ENCODE measurements around the gene DEPDC5.

DEPDC5 gene

DNA sequence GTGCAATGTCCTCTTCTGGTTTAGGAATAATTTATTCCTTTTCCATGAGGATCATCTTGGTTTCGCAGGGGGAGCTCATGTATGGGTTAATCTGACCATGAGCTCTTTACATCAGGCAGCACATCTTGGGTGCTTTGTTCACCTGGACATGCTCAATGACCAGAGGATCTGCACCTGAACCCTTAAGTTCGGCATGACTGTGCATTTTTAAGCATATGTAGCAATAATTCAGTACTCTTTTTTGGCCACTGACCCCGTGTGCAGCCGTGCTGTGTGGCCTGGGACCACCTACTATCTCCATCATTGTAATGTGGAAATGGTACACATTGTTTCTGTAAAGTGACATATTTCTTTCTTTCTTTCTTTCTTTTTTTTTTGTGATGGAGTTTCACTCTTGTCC is 62.9 kb downstream of the DEPDC5 start:
- DNase-seq = no peak

DNA sequence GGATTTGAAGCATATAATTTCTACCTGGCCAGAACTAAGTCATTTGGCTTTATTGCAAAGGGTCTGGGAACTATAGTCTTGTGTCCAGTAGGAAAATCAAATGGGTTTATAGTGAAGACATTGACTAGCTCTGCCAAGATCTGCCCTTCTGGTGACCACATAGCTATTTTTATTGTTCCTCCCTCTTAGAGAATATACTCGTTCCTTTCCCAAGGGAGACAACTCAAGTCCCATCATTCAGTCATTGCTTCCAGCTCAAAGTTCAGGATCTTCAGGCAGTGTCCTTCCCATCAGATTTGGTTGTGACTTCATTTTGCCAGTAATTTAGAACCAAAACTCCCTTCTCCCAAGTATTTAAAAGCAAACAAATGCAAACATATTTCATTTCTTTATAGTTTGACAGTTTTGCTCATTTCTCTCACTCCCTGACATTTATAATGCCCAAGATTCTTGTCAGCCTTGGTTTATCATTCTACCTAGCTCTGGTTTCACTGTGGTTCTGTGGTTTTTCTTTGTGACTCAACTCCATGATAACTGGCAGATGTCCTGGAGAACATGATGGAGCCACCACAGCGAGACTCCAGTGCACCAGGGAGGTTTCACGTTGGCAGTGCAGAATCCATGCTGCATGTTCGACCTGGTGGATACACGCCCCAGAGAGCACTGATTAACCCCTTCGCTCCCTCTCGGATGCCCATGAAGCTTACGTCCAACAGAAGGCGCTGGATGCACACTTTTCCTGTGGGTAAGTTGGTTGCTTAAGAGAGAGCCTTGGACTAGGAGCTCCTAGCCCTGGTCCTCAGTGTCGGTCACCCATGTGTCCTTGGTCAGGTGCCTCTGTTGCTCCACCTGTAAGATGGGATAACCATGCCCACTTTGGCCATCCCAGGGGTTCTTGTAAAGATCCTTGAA is 64.9 kb downstream of the DEPDC5 start:
- DNase-seq = no peak

DNA sequence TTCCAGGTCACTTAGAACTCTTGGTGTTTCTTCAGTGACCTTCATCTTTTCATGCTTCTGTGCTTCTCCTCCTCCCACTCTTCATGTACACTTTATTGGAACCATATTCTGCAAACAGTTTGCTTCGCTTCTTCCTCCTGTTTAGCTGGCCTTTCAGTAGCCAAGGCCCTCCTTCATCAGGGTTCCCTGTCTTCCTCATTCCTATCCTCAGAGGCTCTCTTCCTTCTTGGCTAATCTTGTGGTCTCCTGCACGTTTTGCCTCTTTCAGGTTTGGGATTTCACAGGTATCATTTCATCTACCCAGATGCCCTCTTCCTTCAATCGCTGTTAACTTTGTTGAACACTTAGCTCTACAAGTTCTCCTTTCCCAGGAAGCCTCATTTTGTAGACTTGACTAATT is 66.8 kb downstream of the DEPDC5 start:
- DNase-seq = no peak

DNA sequence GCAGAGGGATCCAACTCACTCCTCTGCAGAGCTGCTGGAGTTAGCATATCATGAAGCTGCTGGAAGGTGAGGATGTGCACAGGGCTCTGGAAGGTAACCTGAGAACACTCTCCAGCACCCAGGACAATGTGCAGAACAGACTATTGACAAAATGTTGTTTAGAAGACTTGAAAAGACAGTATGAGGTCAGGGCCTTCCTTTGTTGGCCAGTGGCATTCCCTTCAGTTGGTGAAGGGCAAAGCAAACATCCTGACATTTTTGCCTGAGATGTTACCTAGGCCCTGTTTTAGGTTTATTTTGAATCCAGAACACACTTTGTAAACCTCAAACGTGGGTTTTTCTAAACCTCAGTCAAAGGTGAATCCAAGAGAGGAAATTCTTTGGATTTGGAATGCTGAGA is 67.8 kb downstream of the DEPDC5 start:
- DNase-seq = peak; percentile 28

DNA sequence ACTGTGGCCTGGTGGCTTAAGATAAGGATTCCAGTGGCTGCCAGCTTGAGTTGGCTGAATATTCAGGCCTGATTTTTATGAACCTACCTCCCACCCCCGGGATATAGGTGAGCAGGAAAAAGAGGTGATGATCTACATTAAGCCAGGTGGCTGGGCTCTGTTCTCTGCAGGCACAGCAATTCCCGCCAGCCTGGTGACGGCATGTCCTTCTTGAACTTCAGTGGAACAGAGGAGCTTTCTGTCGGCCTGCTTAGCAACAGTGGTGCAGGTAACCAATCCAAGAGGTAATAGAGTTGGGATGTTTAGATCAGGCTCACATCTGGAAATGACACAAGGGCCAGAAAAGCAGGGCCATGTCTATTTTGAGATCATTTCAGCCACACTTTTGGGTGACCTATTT is 68.7 kb downstream of the DEPDC5 start:
- DNase-seq = no peak

DNA sequence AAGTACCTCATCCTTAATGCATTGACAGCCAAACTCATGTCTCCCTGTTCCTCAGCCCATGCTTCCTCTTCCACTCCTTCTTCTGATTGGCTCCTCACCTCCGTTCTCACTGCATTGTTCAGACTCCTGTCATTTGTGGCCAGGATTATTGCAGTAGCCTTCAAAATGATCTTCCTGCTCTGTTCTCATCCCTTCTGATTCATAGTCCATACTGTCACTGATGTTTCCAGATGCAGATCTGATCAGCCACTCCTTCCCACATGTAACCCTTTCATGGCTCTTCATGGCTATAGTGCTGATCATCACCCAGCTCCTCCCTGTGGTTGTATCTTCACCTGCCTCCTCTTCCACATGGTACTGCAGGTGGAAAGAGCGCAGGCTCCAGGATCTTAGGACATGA is 71.7 kb downstream of the DEPDC5 start:
- no peak for DNase-seq

DNA sequence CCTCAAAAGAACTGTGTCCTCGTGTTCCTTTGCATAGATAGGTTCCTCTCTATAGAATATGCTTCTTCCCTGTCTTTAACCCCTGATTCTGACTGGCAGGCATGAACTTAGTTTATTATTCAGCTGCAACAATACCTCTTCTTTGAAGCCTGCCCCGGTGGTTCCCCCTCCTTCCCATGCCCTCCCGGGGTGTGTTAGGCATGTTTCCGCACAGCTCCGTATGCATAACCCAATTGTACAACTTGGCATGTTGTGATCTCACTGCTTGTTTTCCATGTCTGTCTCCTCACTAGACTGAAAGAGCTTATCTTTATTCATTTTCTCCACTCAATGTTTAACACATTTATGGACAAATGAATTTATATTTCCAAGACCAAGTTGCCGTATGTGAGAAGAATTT is 72.6 kb downstream of the DEPDC5 start:
- DNase-seq = no peak

DNA sequence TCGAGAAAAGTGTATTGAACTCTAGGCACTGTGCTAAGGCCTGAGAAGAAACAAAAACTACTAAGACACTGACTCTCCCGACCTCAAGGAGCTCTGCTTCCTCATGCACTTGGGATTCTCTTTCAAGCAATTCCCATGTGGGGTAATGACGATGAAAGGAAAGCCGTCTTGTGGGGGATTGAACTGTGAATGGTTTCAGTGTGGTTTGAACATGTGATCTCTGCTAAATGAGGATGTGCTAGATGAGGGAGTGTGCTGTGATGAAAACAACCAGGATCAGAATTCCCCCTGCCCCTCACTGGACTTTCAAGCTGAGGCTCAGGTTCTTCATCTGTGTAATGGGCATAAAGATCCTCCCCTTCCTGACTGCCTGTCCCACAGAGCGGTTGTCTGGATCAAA is 74.9 kb downstream of the DEPDC5 start:
- DNase-seq = no peak

DNA sequence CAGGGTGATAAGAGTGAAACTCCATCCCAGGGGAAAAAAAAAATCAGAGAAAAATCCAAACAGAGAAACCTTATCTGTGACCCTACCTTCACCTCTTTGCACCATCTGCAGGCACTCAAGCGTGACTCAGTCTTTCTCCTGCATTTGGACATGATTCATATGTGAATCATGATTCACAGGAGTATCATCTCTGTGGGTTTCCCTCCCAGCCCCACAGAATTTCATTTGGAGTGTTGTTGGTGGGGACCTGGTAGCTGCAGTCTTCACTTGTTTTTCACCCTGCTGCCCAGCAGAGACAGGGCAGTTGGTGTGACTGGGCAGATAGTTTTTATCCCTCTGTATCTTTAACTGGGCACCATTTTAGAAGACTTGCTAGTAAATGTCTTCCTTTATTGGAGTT is 75.7 kb downstream of the DEPDC5 start:
- DNase-seq = peak; percentile 79

DNA sequence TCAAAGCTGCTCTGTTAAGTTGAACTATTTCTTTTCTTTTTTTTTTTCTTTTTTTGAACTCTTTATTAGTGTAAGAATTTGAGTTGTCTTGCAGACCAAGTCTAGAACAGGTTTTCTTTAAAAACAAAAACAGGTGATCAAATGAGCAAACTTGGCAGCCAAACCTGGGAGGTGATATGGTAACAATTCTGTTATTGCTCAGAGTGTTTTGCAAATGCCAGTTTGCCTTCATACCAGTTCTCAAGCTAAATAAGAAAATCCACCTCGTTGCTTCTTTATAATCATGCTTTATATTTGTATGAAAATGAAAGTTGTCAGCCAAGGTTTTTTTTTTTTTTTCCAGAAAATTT is 76.9 kb downstream of the DEPDC5 start:
- no peak for DNase-seq

DNA sequence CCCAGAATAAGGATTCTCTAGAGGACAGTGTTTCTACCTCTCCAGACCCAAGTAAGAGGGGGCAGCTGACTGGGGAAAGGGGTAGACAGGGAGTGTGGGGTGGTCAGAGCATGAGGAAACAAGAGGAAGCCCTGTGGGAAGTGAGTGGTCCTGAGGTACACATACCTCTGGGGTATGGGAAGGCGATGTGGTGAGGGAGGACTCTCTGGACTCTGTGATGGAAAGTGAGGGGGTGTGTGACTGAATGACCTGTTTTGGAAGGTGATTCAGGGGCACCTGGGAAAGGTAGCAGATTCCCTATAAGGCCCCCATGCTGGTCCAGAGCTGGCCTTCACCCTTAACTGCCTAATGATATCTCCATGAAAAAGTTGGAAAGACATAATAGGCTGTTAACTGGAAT is 80.1 kb downstream of the DEPDC5 start:
- DNase-seq = no peak

DNA sequence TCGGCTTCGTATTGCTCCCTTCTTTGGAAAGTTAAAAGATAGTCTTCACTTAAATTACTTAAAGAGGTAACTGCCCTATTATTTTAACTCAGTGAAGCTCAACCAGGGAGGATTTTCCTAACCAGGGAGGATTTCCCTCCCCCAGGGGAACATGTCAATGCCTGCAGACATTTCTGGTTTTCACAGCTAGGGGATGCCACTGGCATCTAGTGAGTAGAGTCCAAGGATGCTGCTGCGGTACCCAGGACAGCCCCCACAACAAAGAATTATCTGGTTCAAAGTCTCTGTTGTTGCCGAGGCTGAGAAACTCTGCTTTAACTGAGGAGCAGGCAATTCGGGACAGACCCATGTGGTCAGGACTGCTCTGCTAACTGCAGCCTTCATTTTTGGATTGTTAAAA is 82.2 kb downstream of the DEPDC5 start:
- DNase-seq = no peak

DNA sequence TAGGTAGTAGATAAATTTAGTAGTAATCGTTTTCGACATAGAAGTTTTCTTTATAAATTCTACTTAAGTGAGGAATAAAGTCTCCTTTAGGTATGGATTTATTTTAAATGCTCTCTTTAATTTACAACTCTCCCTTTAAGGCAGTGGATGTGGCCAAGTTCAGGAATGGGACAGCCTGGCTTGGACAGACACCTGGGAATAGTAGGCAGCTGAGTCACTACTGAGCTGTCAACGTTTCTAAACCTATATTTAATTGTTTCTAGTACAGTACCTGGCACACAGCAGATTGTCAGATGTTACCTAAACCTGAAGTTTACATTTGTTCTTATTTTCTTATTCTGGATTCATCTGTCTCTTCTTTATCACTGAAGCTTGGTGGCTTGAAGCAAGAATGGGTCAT is 85.1 kb downstream of the DEPDC5 start:
- no peak for DNase-seq

DNA sequence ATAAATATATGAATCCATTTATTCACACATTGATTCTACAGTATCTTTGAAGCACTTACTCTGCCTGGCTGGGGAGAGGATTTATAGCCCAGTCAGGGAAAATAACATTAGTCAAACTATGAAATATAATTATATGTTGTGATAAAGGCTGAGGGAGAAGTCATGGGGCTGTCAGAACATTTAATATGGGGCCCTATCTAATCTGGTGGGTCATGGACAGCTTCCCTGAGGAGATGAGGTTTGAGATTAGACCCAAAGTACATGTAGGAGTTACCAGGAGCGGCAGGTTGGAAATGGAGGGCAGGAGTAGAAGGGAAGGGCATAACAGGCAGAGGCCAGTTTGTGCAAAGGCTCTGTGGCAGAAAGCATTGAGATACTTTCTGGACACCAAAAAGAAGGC is 86.2 kb downstream of the DEPDC5 start:
- DNase-seq = no peak

DNA sequence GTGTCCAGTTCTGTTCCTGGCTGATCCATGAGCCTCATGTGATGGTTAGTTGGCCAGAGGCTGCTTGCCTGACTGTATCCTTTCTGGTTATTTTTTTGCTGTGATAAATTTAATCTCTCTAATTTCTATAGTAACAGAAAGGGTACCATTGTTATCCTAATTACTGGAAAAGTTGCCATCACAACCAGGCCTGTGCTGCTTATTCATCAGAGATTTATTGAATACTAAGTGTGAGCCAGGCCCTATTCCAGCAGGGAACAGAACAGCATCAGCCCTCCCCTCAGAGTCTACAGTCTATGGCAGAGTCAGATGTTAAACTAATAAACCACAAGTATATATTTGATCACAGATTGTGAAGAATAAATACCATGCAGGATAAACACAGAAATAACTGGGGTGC is 86.8 kb downstream of the DEPDC5 start:
- DNase-seq = no peak

DNA sequence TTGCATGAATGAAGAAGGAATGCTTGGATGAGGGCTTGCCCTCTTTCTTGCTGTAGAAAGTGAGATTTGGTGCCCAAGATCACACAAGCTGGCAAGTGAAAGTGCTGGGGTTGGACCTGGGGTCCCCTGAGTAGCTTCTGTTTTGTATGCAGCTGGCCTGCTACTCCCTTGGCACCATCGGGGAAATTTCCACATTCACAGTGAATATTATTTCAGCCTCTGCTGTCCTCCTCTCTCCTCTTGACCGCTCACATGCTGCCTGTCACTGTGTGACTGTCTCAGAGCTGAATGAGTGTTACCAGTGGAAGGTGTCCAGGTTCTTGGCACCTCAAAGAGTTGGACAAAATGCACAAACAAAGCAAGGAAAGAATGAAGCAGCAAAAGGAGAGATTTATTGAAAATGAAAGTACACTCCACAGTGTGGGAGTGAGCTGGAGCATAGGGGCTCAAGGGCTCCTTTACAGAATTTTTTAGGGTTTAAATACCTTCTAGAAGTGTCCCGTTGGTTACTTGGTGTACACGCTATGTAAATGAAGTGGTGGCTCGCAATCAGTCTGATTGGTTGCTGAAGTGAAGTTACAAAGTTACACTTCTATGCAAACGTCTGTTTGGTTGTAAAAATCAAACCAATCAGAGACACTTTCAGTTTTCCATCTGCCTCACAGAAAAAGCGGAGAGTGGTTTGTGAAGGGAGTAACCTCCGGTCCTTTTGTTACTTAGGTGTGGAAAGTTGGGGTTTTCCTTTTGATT is 87.4 kb downstream of the DEPDC5 start:
- no peak for DNase-seq

DNA sequence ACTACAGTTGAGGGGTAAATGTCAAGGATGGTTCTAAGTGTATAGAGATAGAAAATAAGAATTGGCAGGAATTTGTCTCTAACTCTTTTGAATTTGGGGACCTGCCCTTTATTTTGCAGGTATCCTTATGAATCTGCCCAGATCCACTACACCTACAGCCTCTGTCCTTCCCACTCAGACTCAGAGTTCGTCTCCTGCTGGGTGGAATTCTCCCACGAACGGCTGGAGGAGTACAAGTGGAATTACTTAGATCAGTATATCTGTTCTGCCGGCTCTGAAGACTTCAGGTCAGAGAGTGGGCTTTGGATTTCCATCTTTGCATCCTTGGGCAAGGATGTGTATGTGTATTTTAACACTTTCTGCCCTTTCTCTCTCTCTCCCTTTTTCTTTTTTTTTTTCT is 89.7 kb downstream of the DEPDC5 start:
- no peak for DNase-seq

DNA sequence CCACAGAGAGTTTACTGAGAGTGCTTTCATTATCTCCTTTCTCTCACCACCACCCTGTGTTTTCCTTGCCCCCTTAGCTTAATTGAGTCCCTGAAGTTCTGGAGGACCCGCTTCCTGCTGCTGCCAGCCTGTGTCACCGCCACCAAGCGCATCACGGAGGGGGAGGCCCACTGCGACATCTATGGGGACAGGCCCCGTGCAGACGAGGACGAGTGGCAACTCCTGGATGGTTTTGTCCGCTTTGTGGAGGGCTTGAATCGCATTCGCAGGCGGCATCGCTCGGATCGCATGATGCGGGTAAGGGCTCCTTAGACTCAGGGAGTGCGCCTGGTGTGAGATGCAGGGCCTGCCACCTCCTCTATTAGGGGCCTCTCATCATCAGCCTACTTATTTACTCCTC is 91.1 kb downstream of the DEPDC5 start:
- no peak for DNase-seq

DNA sequence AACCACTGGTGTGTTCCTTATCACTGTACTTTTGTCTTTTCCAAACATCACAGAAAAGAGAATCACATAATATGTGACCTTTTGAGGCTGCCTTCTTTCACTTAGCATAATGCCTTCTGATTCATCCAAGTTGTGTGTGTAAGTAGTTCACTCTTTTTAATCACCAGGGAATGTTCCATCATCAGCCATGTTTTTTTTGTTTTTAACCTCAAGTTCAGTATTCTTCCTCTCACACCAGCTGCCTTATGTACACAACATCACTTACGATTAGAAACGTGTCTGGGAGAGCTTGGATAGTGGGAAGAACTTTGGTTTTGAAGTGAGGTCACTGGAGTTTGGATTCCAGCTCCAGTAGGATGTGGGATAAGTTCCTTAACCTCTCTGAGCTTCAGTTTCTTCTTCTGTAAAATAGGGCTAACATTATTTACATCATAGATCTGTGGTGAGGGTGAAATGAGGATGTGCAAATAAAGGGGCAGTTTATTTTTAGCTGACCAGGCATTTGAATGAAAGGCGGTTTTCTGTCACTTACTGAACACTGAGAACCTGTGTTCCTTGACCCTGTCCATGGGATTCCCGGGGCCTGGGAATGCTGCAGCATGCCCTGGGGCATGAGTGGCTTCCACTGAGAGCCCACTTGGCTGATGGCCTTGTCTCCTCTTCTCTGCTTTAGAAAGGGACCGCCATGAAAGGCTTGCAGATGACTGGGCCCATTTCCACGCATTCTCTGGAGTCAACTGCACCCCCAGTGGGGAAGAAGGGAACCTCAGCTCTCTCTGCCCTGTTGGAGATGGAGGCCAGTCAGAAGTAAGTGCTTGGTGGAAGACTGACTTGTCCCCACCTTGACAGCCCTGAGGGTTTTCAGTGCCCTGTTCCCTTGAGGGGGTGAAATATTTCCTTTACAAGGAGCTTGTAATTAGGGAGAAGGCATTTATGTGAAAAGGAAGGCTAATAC is 92.6 kb downstream of the DEPDC5 start:
- DNase-seq = peak; percentile 1

DNA sequence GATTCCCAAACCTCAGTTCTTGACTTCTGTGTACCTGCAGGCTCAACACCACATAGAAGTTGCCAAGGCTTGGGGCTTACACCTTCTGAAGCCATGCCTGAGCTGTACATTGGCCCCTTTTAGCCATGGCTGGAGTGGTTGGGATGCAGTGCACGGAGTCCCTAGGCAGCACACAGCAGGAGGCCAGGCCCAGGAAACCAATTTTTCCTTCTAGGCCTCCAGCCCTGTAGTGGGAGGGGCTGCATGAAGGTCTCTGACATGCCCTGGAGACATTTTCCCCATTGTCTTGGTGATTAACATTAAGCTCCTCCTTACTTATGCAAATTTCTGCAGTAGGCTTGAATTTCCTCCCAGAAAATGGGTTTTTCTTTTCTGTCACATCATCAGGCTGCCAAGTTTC is 94.6 kb downstream of the DEPDC5 start:
- DNase-seq = no peak

DNA sequence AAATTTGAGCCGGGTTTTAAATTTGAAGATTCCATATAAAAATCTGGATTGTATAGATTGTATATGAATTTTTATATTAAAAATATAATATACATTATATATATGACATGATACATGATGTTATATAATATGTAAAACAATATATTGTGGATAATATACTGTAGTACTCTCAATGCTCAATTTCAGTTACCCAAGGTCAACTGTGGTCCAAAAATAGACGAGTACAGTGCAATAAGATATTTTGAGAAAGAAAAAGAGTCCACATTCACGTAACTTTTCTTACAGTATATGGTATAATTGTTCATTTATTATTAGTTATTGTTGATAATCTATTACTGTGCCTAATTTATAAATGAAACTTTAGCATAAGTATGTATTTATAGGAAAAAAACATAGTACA is 96.3 kb downstream of the DEPDC5 start:
- DNase-seq = no peak

DNA sequence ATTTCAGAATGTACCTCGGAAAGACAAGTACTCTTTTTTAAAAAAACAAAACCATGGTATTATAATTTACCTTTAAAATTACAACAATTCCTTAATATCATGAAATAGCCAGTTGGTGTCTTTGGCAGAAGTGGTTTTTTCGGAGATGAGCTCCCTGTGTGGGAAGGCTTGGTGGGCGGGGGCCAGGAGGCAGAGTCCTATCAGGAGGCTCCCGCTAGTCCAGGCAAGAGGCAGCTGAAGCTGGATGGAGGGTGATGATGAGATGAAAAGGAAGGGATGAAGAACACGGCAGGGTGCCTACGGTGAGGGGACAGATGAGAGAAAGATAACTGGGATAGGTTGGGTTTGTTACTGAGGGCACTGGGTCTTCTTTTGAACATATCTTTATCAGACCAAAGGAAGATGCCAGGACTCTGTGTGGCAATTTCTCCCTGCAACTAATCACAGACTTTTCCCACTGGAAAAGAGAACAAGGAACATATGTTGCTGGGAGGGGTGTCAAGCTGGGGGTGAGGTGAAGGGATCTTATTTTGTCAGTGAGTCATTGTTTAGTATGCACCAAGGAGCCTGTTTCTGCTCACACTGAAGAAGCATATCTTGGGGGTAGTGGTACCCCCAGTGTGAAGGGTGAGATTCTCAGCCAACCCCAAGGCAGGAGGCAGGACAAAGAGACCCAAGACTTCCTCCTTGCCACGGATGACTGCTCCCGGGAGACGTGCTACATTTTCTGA is 99.0 kb downstream of the DEPDC5 start:
- no peak for DNase-seq

Measured in DMS53 (cell line).